IMR-90 (cell line): Measurements from ENCODE around the gene CRAMP1. TPM values are rescaled to one million over a fixed set of nuclear protein-coding genes. Genes with fewer than 3 reads are reported as not detected.

ENCODE experiments used
- ATAC-seq: fragments of 200-7000 bp; cut with Tn5 transposase; 2 replicates; pipeline ENCODE4 v1.9.1; 2020; ENCODE audit warnings: low read depth, mild to moderate bottlenecking, moderate library complexity
- BruUV-seq: library from RNA; stranded (reverse); fragments of 400-500 nt; replicated peaks from 2 replicates; lab custom pipeline; 2021; lab: Mats Ljungman, UMichigan
- CTCF ChIA-PET: fragments of 300-600 bp; formaldehyde crosslinking; extraction: SDS; loops from one replicate; lab custom pipeline; 2021; ENCODE audit warnings: antibody characterized with exemption; lab: Yijun Ruan, JAX
- POLR2A ChIA-PET: fragments of 300-600 bp; sonication (Branson Sonifier 250); formaldehyde crosslinking; loops from one replicate; lab custom pipeline; 2022; ENCODE audit warnings: antibody characterized with exemption; ENCODE audit not compliant: unreplicated experiment; lab: Charles Lee
- DNase-seq: peaks from one replicate; pipeline ENCODE4 v3.0.0; 2013
- H2AFZ ChIP-seq: replicated peaks from 2 replicates; pipeline ENCODE3; 2013; ENCODE audit warnings: low read length, mild to moderate bottlenecking; ENCODE audit not compliant: poor library complexity
- H2AK5ac ChIP-seq: 2 replicates; pipeline ENCODE4 v1.6.1; 2013; ENCODE audit warnings: low read depth, low read length, inconsistent platforms
- H2AK9ac ChIP-seq: replicated peaks from 2 replicates; pipeline ENCODE3; 2013; ENCODE audit warnings: mild to moderate bottlenecking, low read depth, low read length, moderate library complexity; ENCODE audit not compliant: poor library complexity
- H2BK120ac ChIP-seq: 2 replicates; pipeline ENCODE4 v1.6.1; 2013; ENCODE audit warnings: low read depth, low read length, inconsistent platforms
- H2BK15ac ChIP-seq: 3 replicates; pipeline ENCODE4 v1.6.1; 2013; ENCODE audit warnings: low read depth, low read length, inconsistent platforms
- H2BK20ac ChIP-seq: 2 replicates; pipeline ENCODE4 v1.6.1; 2013; ENCODE audit warnings: low read depth, mild to moderate bottlenecking, inconsistent platforms, low read length, moderate library complexity
- H2BK5ac ChIP-seq: 2 replicates; pipeline ENCODE4 v1.6.1; 2013; ENCODE audit warnings: mild to moderate bottlenecking, low read depth, low read length, inconsistent platforms; ENCODE audit not compliant: poor library complexity, severe bottlenecking
- H3K14ac ChIP-seq: replicated peaks from 2 replicates; pipeline ENCODE4 v1.6.1; 2013; ENCODE audit warnings: low read depth, low read length, inconsistent platforms
- H3K18ac ChIP-seq: 2 replicates; pipeline ENCODE4 v1.6.1; 2013; ENCODE audit warnings: low read depth, low read length, control low read depth
- H3K23ac ChIP-seq: 2 replicates; pipeline ENCODE4 v1.6.1; 2013; ENCODE audit warnings: low read depth, low read length, inconsistent platforms
- H3K27ac ChIP-seq: 2 replicates; pipeline ENCODE4 v1.5.1; 2013; ENCODE audit warnings: mild to moderate bottlenecking, control low read depth, low read length; ENCODE audit not compliant: insufficient read depth
- H3K27me3 ChIP-seq: 2 replicates; pipeline ENCODE4 v1.6.1; 2013; ENCODE audit warnings: low read length; ENCODE audit not compliant: control insufficient read depth, insufficient read depth
- H3K36me3 ChIP-seq: 2 replicates; pipeline ENCODE4 v1.6.1; 2013; ENCODE audit warnings: low read length, mixed read lengths; ENCODE audit not compliant: control insufficient read depth, insufficient read depth
- H3K4ac ChIP-seq: 2 replicates; pipeline ENCODE4 v1.6.1; 2013; ENCODE audit warnings: low read depth, low read length, inconsistent platforms
- H3K4me1 ChIP-seq: 2 replicates; pipeline ENCODE4 v1.6.1; 2013; ENCODE audit warnings: low read length, mixed read lengths; ENCODE audit not compliant: control insufficient read depth, insufficient read depth
- H3K4me2 ChIP-seq: 2 replicates; pipeline ENCODE4 v1.6.1; 2013; ENCODE audit warnings: low read depth, mild to moderate bottlenecking, control low read depth, low read length, moderate library complexity
- H3K4me3 ChIP-seq: 2 replicates; pipeline ENCODE4 v1.5.1; 2013; ENCODE audit warnings: low read depth, mild to moderate bottlenecking, control low read depth, low read length, moderate library complexity; ENCODE audit not compliant: insufficient read depth
- H3K56ac ChIP-seq: 2 replicates; pipeline ENCODE4 v1.6.1; 2013; ENCODE audit warnings: low read length, inconsistent platforms; ENCODE audit not compliant: insufficient read depth; ENCODE audit errors: extremely low read depth
- H3K79me1 ChIP-seq, 2 experiments: 2 replicates each; pipeline ENCODE4 v1.6.1; 2013; ENCODE audit warnings: low read length in 2 of 2, inconsistent platforms in 1 of 2, low read depth in 1 of 2
- H3K9ac ChIP-seq: 2 replicates; pipeline ENCODE4 v1.6.1; 2013; ENCODE audit warnings: low read depth, low read length, control low read depth
- H3K9me1 ChIP-seq: 2 replicates; pipeline ENCODE4 v1.6.1; 2013; ENCODE audit warnings: low read length, inconsistent platforms; ENCODE audit not compliant: insufficient read depth
- H3K9me3 ChIP-seq: 2 replicates; pipeline ENCODE4 v1.6.1; 2013; ENCODE audit warnings: low read length; ENCODE audit not compliant: control insufficient read depth, insufficient read depth
- H4K20me1 ChIP-seq: 2 replicates; pipeline ENCODE4 v1.6.1; 2013; ENCODE audit warnings: low read length, inconsistent platforms; ENCODE audit not compliant: insufficient read depth
- H4K5ac ChIP-seq: 2 replicates; pipeline ENCODE4 v1.6.1; 2013; ENCODE audit warnings: mild to moderate bottlenecking, low read depth, low read length, control low read depth
- H4K8ac ChIP-seq, 2 experiments: 2 replicates each; pipeline ENCODE4 v1.6.1; 2013; ENCODE audit warnings: low read depth in 2 of 2, low read length in 2 of 2, control low read depth in 1 of 2, inconsistent platforms in 1 of 2
- H4K91ac ChIP-seq: 2 replicates; pipeline ENCODE4 v1.6.1; 2013; ENCODE audit warnings: low read depth, low read length, inconsistent platforms; ENCODE audit not compliant: insufficient read depth
- BHLHE40 ChIP-seq: fragments of 150-350 bp; IDR thresholded peaks from 2 replicates; pipeline ENCODE4 v1.6.1; 2016; ENCODE audit warnings: mild to moderate bottlenecking, low read depth, low read length
- CEBPB ChIP-seq: IDR thresholded peaks from 2 replicates; pipeline ENCODE4 v1.6.1; 2012; ENCODE audit warnings: low read depth, low read length, improper control_type of control experiment
- FOS ChIP-seq: fragments of 150-350 bp; IDR thresholded peaks from 2 replicates; pipeline ENCODE4 v1.6.1; 2016; ENCODE audit warnings: low read depth, low read length
- MAZ ChIP-seq: IDR thresholded peaks from 2 replicates; pipeline ENCODE4 v1.6.1; 2012; ENCODE audit warnings: low read depth, mild to moderate bottlenecking, low read length, improper control_type of control experiment, moderate library complexity, borderline replicate concordance
- MXI1 ChIP-seq: IDR thresholded peaks from 2 replicates; pipeline ENCODE4 v1.6.1; 2012; ENCODE audit warnings: low read depth, mild to moderate bottlenecking, low read length, moderate library complexity, borderline replicate concordance
- RCOR1 ChIP-seq: IDR thresholded peaks from 2 replicates; pipeline ENCODE4 v1.6.1; 2012; ENCODE audit warnings: mild to moderate bottlenecking, low read length, improper control_type of control experiment; ENCODE audit not compliant: insufficient replicate concordance
- RFX5 ChIP-seq: IDR thresholded peaks from 2 replicates; pipeline ENCODE4 v1.8.0; 2012; ENCODE audit warnings: low read depth, mild to moderate bottlenecking, low read length, moderate library complexity
- SMC3 ChIP-seq: fragments of 150-350 bp; IDR thresholded peaks from 2 replicates; pipeline ENCODE4 v1.6.1; 2016; ENCODE audit warnings: low read depth, mild to moderate bottlenecking, antibody characterized with exemption, low read length, moderate library complexity
- WGBS, 2 experiments: methylation state at CpG; one replicate each; pipeline versions ENCODE4 v1.1.5 to v1.1.7; 2013; ENCODE audit warnings: missing lambda C conversion rate in 2 of 2; ENCODE audit not compliant: insufficient read length in 1 of 2; ENCODE audit errors: extremely low coverage in 2 of 2; 5-methylcytosine and 5-hydroxymethylcytosine counted together
- dilution Hi-C: fragments of 300-500 bp; cut with HindIII; formaldehyde crosslinking; loops from one replicate; pipeline ENCODE4 v1.14.3; 2018; ENCODE audit warnings: low sequenced_read_pairs; ENCODE audit not compliant: unreplicated experiment
- in situ Hi-C: fragments of 300-500 bp; cut with MboI; formaldehyde crosslinking; loops from 3 replicates; pipeline ENCODE4 v1.14.3; 2019; ENCODE audit warnings: low sequenced_read_pairs, inconsistent platforms, mixed read lengths
- intact Hi-C: fragments of 100-400 bp; cut with micrococcal nuclease; formaldehyde crosslinking; loops from 2 replicates; pipeline ENCODE4 v1.10.0; 2022
- polyA plus RNA-seq, 3 experiments: library from polyadenylated mRNA; depleted of rRNA; stranded (reverse); fragments of >200 nt; gene quantifications; 2 replicates each; pipeline ENCODE4 v1.2.3, GENCODE V29; 2012; ENCODE audit warnings: low replicate concordance in 1 of 3
- total RNA-seq: library from RNA; depleted of rRNA; stranded (reverse); fragments of >200 nt; gene quantifications from 2 replicates; pipeline ENCODE4 v1.2.3, GENCODE V29; 2012
- TF ChIP-seq, protein P1 (sequence below): fragments of 150-350 bp; IDR thresholded peaks from 2 replicates; pipeline ENCODE4 v1.6.1; 2017; ENCODE audit warnings: mild to moderate bottlenecking, antibody characterized with exemption, low read length, low read depth

CRAMP1 gene
- total and polyA plus RNA-seq, 2 of the 4 experiments (the other 2 are of a cell fraction): 3.2 to 12.0 TPM

GRCh38 chr16:1659031-1659430 lies 46.9 kb downstream of the CRAMP1 start:
- POLR2A ChIA-PET: no interaction called here
- H3K23ac ChIP-seq: no peak overlapping the region
- no peak overlapping the region for H3K4me3 ChIP-seq
- dilution Hi-C loops: no loop called here
- ATAC-seq: no peak
- no peak overlapping the region for H3K14ac ChIP-seq
- peaks cover 4% of the 10 kb centered on the region; the same call in 1 of the 2 replicates for H4K20me1 ChIP-seq
- no peaks in the 10 kb centered on the region for H3K27me3 ChIP-seq
- H3K56ac ChIP-seq: no peak overlapping the region
- no TSS peak for BruUV-seq
- H3K18ac ChIP-seq: no peak overlapping the region
- H3K4me2 ChIP-seq: no peak overlapping the region
- intact Hi-C loops: no loop called here
- no peak overlapping the region for H3K4ac ChIP-seq
- no peak overlapping the region for H4K91ac ChIP-seq
- CTCF ChIA-PET: no interaction called here
- no peak overlapping the region for H4K8ac ChIP-seq
- no peaks in the 10 kb centered on the region for H3K4me1 ChIP-seq
- no peak overlapping the region for H4K5ac ChIP-seq
- H2AFZ ChIP-seq: no peak overlapping the region
- H2AK9ac ChIP-seq: no peak overlapping the region
- no peak overlapping the region for H3K27ac ChIP-seq
- no peak for DNase-seq
- H3K79me1 ChIP-seq: peaks cover 1 to 6% of the 10 kb centered on the region in 2 experiments; a peak in 2 of 4 replicates
- no peak overlapping the region for H3K9ac ChIP-seq
- H2BK15ac ChIP-seq: no peak overlapping the region
- H3K9me1 ChIP-seq: no peaks in the 10 kb centered on the region
- H2BK120ac ChIP-seq: no peak overlapping the region
- WGBS, 2 experiments: no CpG with 5 or more reads among the region's 5 CpGs
- in situ Hi-C loops: no loop called here
- H2AK5ac ChIP-seq: no peak overlapping the region
- TF ChIP-seq MXI1 (no peak), SMC3 (no peak), CEBPB (no peak), BHLHE40 (no peak), RFX5 (no peak), FOS (no peak), MAZ (no peak), RCOR1 (no peak)
- TF ChIP-seq, protein P1, sequence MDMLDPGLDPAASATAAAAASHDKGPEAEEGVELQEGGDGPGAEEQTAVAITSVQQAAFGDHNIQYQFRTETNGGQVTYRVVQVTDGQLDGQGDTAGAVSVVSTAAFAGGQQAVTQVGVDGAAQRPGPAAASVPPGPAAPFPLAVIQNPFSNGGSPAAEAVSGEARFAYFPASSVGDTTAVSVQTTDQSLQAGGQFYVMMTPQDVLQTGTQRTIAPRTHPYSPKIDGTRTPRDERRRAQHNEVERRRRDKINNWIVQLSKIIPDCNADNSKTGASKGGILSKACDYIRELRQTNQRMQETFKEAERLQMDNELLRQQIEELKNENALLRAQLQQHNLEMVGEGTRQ: no peak
- no peak overlapping the region for H2BK5ac ChIP-seq
- H2BK20ac ChIP-seq: no peak overlapping the region
- H3K9me3 ChIP-seq: no peaks in the 10 kb centered on the region
- H3K36me3 ChIP-seq: peaks cover 79% of the 10 kb centered on the region
